Activated T-helper 17 cell treated with anti-CD3 and anti-CD28 coated beads, Interleukin-2, amount 50 U/mL, for 72 hours (primary cell): ENCODE measurements around the gene TMEM14A. TPM values are rescaled to one million over a fixed set of nuclear protein-coding genes. Genes with fewer than 3 reads are reported as not detected.

Experiments used
- ATAC-seq: fragments of 150-1000 bp; cut with Tn5 transposase; replicated peaks from 2 replicates; pipeline ENCODE4 v1.10.0; 2021; ENCODE audit warnings: mild to moderate bottlenecking, moderate library complexity
- H3K27ac Mint-ChIP-seq: one replicate; pipeline ENCODE4 v1.8.0; 2022; ENCODE audit warnings: mixed read lengths
- H3K27me3 Mint-ChIP-seq: one replicate; pipeline ENCODE4 v1.8.0; 2022; ENCODE audit warnings: mixed read lengths
- H3K36me3 Mint-ChIP-seq: one replicate; pipeline ENCODE4 v1.8.0; 2022; ENCODE audit warnings: low read depth, mild to moderate bottlenecking, mixed read lengths
- H3K4me1 Mint-ChIP-seq: one replicate; pipeline ENCODE4 v1.8.0; 2022; ENCODE audit warnings: mixed read lengths
- H3K4me3 Mint-ChIP-seq: one replicate; pipeline ENCODE4 v1.8.0; 2022; ENCODE audit warnings: mild to moderate bottlenecking, mixed read lengths
- H3K9me3 Mint-ChIP-seq: one replicate; pipeline ENCODE4 v1.8.0; 2022; ENCODE audit warnings: mixed read lengths
- total RNA-seq, 2 donors: library from RNA; stranded (reverse); gene quantifications; one replicate each; pipeline ENCODE4 v1.2.3, GENCODE V29; 2022

TMEM14A gene
- total RNA-seq, 2 donors from 2014 or later = 14.1 to 20.3 TPM

GRCh38 chr6:52726741-52727535 lies 56.0 kb downstream of the TMEM14A start:
- no peaks in the 10 kb centered on the region for H3K36me3 Mint-ChIP-seq
- H3K27me3 Mint-ChIP-seq = no peaks in the 10 kb centered on the region
- H3K27ac Mint-ChIP-seq = no peak overlapping the region
- no peak overlapping the region for H3K4me3 Mint-ChIP-seq
- no peaks in the 10 kb centered on the region for H3K9me3 Mint-ChIP-seq
- no peaks in the 10 kb centered on the region for H3K4me1 Mint-ChIP-seq
- ATAC-seq = no peak

GRCh38 chr6:52727908-52728307 lies 57.0 kb downstream of the TMEM14A start:
- ATAC-seq = no peak
- no peak overlapping the region for H3K4me3 Mint-ChIP-seq
- H3K27me3 Mint-ChIP-seq = no peaks in the 10 kb centered on the region
- no peaks in the 10 kb centered on the region for H3K36me3 Mint-ChIP-seq
- no peaks in the 10 kb centered on the region for H3K9me3 Mint-ChIP-seq
- H3K4me1 Mint-ChIP-seq = no peaks in the 10 kb centered on the region
- no peak overlapping the region for H3K27ac Mint-ChIP-seq

- H3K9me3 Mint-ChIP-seq = no peaks in the 10 kb centered on the region
- ATAC-seq = no peak
- H3K4me3 Mint-ChIP-seq = no peak overlapping the region
- H3K4me1 Mint-ChIP-seq = no peaks in the 10 kb centered on the region
- no peaks in the 10 kb centered on the region for H3K36me3 Mint-ChIP-seq
- no peak overlapping the region for H3K27ac Mint-ChIP-seq
- no peaks in the 10 kb centered on the region for H3K27me3 Mint-ChIP-seq
Measured at GRCh38 chr6:52728394-52728793, 57.5 kb downstream of the TMEM14A start.

GRCh38 chr6:52729576-52729975 lies 58.7 kb downstream of the TMEM14A start:
- H3K4me3 Mint-ChIP-seq = no peak overlapping the region
- no peaks in the 10 kb centered on the region for H3K36me3 Mint-ChIP-seq
- no peaks in the 10 kb centered on the region for H3K9me3 Mint-ChIP-seq
- no peaks in the 10 kb centered on the region for H3K27me3 Mint-ChIP-seq
- no peaks in the 10 kb centered on the region for H3K4me1 Mint-ChIP-seq
- H3K27ac Mint-ChIP-seq = no peak overlapping the region
- ATAC-seq = no peak

GRCh38 chr6:52731719-52732118 lies 60.8 kb downstream of the TMEM14A start:
- no peaks in the 10 kb centered on the region for H3K4me1 Mint-ChIP-seq
- ATAC-seq = no peak
- no peaks in the 10 kb centered on the region for H3K36me3 Mint-ChIP-seq

GRCh38 chr6:52733172-52733571 lies 62.3 kb downstream of the TMEM14A start:
- no peak overlapping the region for H3K4me3 Mint-ChIP-seq
- no peaks in the 10 kb centered on the region for H3K36me3 Mint-ChIP-seq
- no peak for ATAC-seq
- H3K9me3 Mint-ChIP-seq = no peaks in the 10 kb centered on the region
- no peaks in the 10 kb centered on the region for H3K27me3 Mint-ChIP-seq
- no peak overlapping the region for H3K27ac Mint-ChIP-seq
- H3K4me1 Mint-ChIP-seq = no peaks in the 10 kb centered on the region

More at GRCh38 chr6:52731719-52732118, 60.8 kb downstream of the TMEM14A start:
- no peak overlapping the region for H3K4me3 Mint-ChIP-seq
- H3K27me3 Mint-ChIP-seq = no peaks in the 10 kb centered on the region
- H3K27ac Mint-ChIP-seq = no peak overlapping the region
- H3K9me3 Mint-ChIP-seq = no peaks in the 10 kb centered on the region

- Mint-ChIP-seq H3K4me1 (no peaks in the 10 kb centered on the region), H3K36me3 (no peaks in the 10 kb centered on the region), H3K27ac (no peak overlapping the region), H3K27me3 (no peaks in the 10 kb centered on the region), H3K9me3 (no peaks in the 10 kb centered on the region), H3K4me3 (no peak overlapping the region)
- ATAC-seq = no peak
Measured at GRCh38 chr6:52734072-52734471, 63.2 kb downstream of the TMEM14A start.

- no peaks in the 10 kb centered on the region for H3K9me3 Mint-ChIP-seq
- ATAC-seq = no peak
- no peak overlapping the region for H3K27ac Mint-ChIP-seq
- H3K4me3 Mint-ChIP-seq = no peak overlapping the region
- H3K4me1 Mint-ChIP-seq = no peaks in the 10 kb centered on the region
- H3K36me3 Mint-ChIP-seq = no peaks in the 10 kb centered on the region
- H3K27me3 Mint-ChIP-seq = no peaks in the 10 kb centered on the region
Measured at GRCh38 chr6:52735071-52735470, 64.2 kb downstream of the TMEM14A start.

- H3K9me3 Mint-ChIP-seq = peaks cover 4% of the 10 kb centered on the region
- no peaks in the 10 kb centered on the region for H3K36me3 Mint-ChIP-seq
- no peak for ATAC-seq
- H3K4me1 Mint-ChIP-seq = no peaks in the 10 kb centered on the region
- H3K27ac Mint-ChIP-seq = no peak overlapping the region
- peaks cover 6% of the 10 kb centered on the region for H3K27me3 Mint-ChIP-seq
- no peak overlapping the region for H3K4me3 Mint-ChIP-seq
Measured at GRCh38 chr6:52736145-52736544, 65.2 kb downstream of the TMEM14A start.

Other genes starting within 250 kb of the TMEM14A start
- gene TRAM2, start 94.1 kb upstream of the TMEM14A start, total RNA-seq = 1 to 10 TPM; 1.7 to 5.4 TPM
- not detected for gene GSTA2, start 92.4 kb downstream of the TMEM14A start, total RNA-seq
- not detected for gene GSTA1, start 132.7 kb downstream of the TMEM14A start, total RNA-seq
- gene GSTA5, start 169.7 kb downstream of the TMEM14A start, total RNA-seq = not detected
- gene GSTA3, start 238.6 kb downstream of the TMEM14A start, total RNA-seq = not detected